ENCODE results near the gene GALNT2. TPM values are rescaled to one million over a fixed set of nuclear protein-coding genes. Genes with fewer than 3 reads are reported as not detected.

GALNT2 gene
- total and polyA plus RNA-seq, 2 of the 4 experiments (the other 2 are of a cell fraction): 50.4 to 189 TPM

GRCh38 chr1:230230273-230230672, 163.2 kb downstream of the GALNT2 start:
- H2BK5ac ChIP-seq (ENCODE audit: low read depth, low read length, poor library complexity, severe bottlenecking): no peak overlapping the region
- DNase-seq (no peak), ATAC-seq (ENCODE audit: low read depth) (no peak)
- H3K4me2 ChIP-seq (ENCODE audit: low read depth, low read length): no peak overlapping the region
- H3K36me3 ChIP-seq (ENCODE audit: control insufficient read depth, insufficient read depth, low read length): 0 out of 2 replicates have a peak, but pooled peaks cover under 1% of the 10 kb centered on the region
- H3K56ac ChIP-seq (ENCODE audit: extremely low read depth, insufficient read depth, low read length): no peak overlapping the region
- H3K9ac ChIP-seq (ENCODE audit: low read depth, low read length): no peak overlapping the region
- H3K18ac ChIP-seq (ENCODE audit: low read depth, low read length): no peak overlapping the region
- no peak overlapping the region for H2AK5ac ChIP-seq (ENCODE audit: low read depth, low read length)
- intact Hi-C loops (cut with micrococcal nuclease): no loop called here
- H4K5ac ChIP-seq (ENCODE audit: low read depth, low read length): no peak overlapping the region
- peaks cover 18 to 47% of the 10 kb centered on the region in 2 experiments for H3K79me1 ChIP-seq (ENCODE audit: low read depth in 1 of 2, low read length in 2 of 2)
- TF ChIP-seq CEBPB (IDR thresholded peaks at IDR 0.05; ENCODE audit: low read depth, low read length) (no peak), CHD1 (IDR thresholded peaks at IDR 0.05; ENCODE audit: low read depth, low read length) (no peak), NFE2L2 (IDR thresholded peaks at IDR 0.05; ENCODE audit: low read depth, low read length) (no peak), MXI1 (IDR thresholded peaks at IDR 0.05; ENCODE audit: borderline replicate concordance, low read depth, low read length) (no peak), RFX5 (IDR thresholded peaks at IDR 0.05; ENCODE audit: low read depth, low read length) (no peak), POLR2A (IDR thresholded peaks at IDR 0.05; ENCODE audit: low read depth, low read length) (no peak), SMC3 (IDR thresholded peaks at IDR 0.05; ENCODE audit: low read depth, low read length) (no peak), FOS (IDR thresholded peaks at IDR 0.05; ENCODE audit: low read depth, low read length) (no peak), MAZ (IDR thresholded peaks at IDR 0.05; ENCODE audit: borderline replicate concordance, low read depth, low read length) (no peak), BHLHE40 (IDR thresholded peaks at IDR 0.05; ENCODE audit: low read depth, low read length) (no peak)
- TF ChIP-seq, protein P1, sequence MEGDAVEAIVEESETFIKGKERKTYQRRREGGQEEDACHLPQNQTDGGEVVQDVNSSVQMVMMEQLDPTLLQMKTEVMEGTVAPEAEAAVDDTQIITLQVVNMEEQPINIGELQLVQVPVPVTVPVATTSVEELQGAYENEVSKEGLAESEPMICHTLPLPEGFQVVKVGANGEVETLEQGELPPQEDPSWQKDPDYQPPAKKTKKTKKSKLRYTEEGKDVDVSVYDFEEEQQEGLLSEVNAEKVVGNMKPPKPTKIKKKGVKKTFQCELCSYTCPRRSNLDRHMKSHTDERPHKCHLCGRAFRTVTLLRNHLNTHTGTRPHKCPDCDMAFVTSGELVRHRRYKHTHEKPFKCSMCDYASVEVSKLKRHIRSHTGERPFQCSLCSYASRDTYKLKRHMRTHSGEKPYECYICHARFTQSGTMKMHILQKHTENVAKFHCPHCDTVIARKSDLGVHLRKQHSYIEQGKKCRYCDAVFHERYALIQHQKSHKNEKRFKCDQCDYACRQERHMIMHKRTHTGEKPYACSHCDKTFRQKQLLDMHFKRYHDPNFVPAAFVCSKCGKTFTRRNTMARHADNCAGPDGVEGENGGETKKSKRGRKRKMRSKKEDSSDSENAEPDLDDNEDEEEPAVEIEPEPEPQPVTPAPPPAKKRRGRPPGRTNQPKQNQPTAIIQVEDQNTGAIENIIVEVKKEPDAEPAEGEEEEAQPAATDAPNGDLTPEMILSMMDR (conservative IDR thresholded peaks at IDR 0.05; ENCODE audit: low read depth, low read length): no peak
- peaks cover 8% of the 10 kb centered on the region; the same call in 1 of the 2 replicates for H3K9me1 ChIP-seq (ENCODE audit: insufficient read depth, low read length)
- no peak overlapping the region for H4K8ac ChIP-seq (ENCODE audit: low read depth in 2 of 2, low read length in 2 of 2)
- H3K27me3 ChIP-seq (ENCODE audit: control insufficient read depth, insufficient read depth, low read length): no peaks in the 10 kb centered on the region
- H3K23ac ChIP-seq (ENCODE audit: low read depth, low read length): no peak overlapping the region
- POLR2A ChIA-PET (ENCODE audit: unreplicated experiment): no interaction called here
- no peak overlapping the region for H3K27ac ChIP-seq (ENCODE audit: insufficient read depth, low read length)
- no peak overlapping the region for H2BK120ac ChIP-seq (ENCODE audit: low read depth, low read length)
- no TSS peak for BruUV-seq (replicated peaks)
- H4K20me1 ChIP-seq (ENCODE audit: insufficient read depth, low read length): peaks cover 2% of the 10 kb centered on the region
- 70% methylated on average over 5 of the region's 7 CpGs; no CpG with 5 or more reads in 1 of the 2 experiments for WGBS, 2 experiments (ENCODE audit: extremely low coverage in 2 of 2, insufficient read length in 1 of 2)
- dilution Hi-C loops (cut with HindIII; ENCODE audit: low sequenced_read_pairs, unreplicated experiment): no loop called here
- no peaks in the 10 kb centered on the region for H3K9me3 ChIP-seq (ENCODE audit: control insufficient read depth, insufficient read depth, low read length)
- peaks cover 5% of the 10 kb centered on the region; the same call in 1 of the 2 replicates for H3K4me1 ChIP-seq (ENCODE audit: control insufficient read depth, insufficient read depth, low read length)
- no peak overlapping the region for H3K14ac ChIP-seq (replicated peaks; ENCODE audit: low read depth, low read length)
- in situ Hi-C loops (cut with MboI; ENCODE audit: low sequenced_read_pairs): no loop called here
- no peak overlapping the region for H4K91ac ChIP-seq (ENCODE audit: insufficient read depth, low read depth, low read length)
- no peak overlapping the region for H2AK9ac ChIP-seq (replicated peaks; ENCODE audit: low read depth, low read length, poor library complexity)
- CTCF ChIA-PET: no interaction called here
- no peak overlapping the region for H2BK20ac ChIP-seq (ENCODE audit: low read depth, low read length)
- H3K4me3 ChIP-seq (ENCODE audit: insufficient read depth, low read depth, low read length): no peak overlapping the region
- H2AFZ ChIP-seq (replicated peaks; ENCODE audit: low read length, poor library complexity): no peak overlapping the region
- H3K4ac ChIP-seq (ENCODE audit: low read depth, low read length): no peak overlapping the region
- H2BK15ac ChIP-seq (ENCODE audit: low read depth, low read length): no peak overlapping the region

All from IMR-90 (cell line).